Keratinocyte (primary cell): ENCODE data around the gene TAOK3. TPM values are rescaled to one million over a fixed set of nuclear protein-coding genes. Genes with fewer than 3 reads are reported as not detected.

Experiments used
- DNase-seq: peaks from one replicate; pipeline ENCODE4 v3.0.0-alpha.2; 2011; ENCODE audit warnings: low read depth, missing footprints, low spot score
- FAIRE-seq: peaks from 2 replicates; lab custom pipeline; 2011; peaks lifted over from hg19 to GRCh38; lab: Jason Lieb, UNC
- H2AFZ ChIP-seq: 2 replicates; pipeline ENCODE4 v1.6.0; 2012; ENCODE audit warnings: low read length, control low read depth, inconsistent platforms; ENCODE audit not compliant: control insufficient read depth
- H3K27ac ChIP-seq: 2 replicates; pipeline ENCODE4 v1.5.1; 2011; ENCODE audit warnings: low read length; ENCODE audit not compliant: control insufficient read depth, insufficient read depth
- H3K27me3 ChIP-seq: 3 replicates; pipeline ENCODE4 v1.6.0; 2011; ENCODE audit warnings: low read length; ENCODE audit not compliant: control insufficient read depth, insufficient read depth; ENCODE audit errors: extremely low read depth
- H3K36me3 ChIP-seq, 2 experiments: 2 replicates in 1 of 2; 3 replicates in 1 of 2; pipeline ENCODE4 v1.5.1; 2011; ENCODE audit warnings: low read length in 2 of 2, mild to moderate bottlenecking in 1 of 2; ENCODE audit not compliant: control insufficient read depth in 2 of 2, insufficient read depth in 2 of 2; ENCODE audit errors: extremely low read depth in 1 of 2
- H3K4me1 ChIP-seq: 3 replicates; pipeline ENCODE4 v1.5.1; 2011; ENCODE audit warnings: low read length; ENCODE audit not compliant: control insufficient read depth, insufficient read depth; ENCODE audit errors: extremely low read depth
- H3K4me2 ChIP-seq: 3 replicates; pipeline ENCODE4 v1.6.0; 2011; ENCODE audit warnings: low read depth, low read length; ENCODE audit not compliant: control insufficient read depth, insufficient read depth; ENCODE audit errors: extremely low read depth
- H3K4me3 ChIP-seq, 3 experiments: fragments of 200-600 bp in 1 of 3; sonication (generic) in 1 of 3; 2 replicates in 2 of 3; 3 replicates in 1 of 3; pipeline ENCODE4 v1.5.1; 2011 to 2016; ENCODE audit warnings: low read length in 3 of 3, mild to moderate bottlenecking in 3 of 3, control low read depth in 2 of 3, inconsistent platforms in 1 of 3, low read depth in 1 of 3, mixed read lengths in 1 of 3, mixed run types in 1 of 3, moderate library complexity in 1 of 3; ENCODE audit not compliant: control insufficient read depth in 2 of 3, insufficient read depth in 2 of 3; ENCODE audit errors: extremely low read depth in 1 of 3
- H3K79me2 ChIP-seq: 2 replicates; pipeline ENCODE4 v1.6.0; 2012; ENCODE audit warnings: low read length; ENCODE audit not compliant: control insufficient read depth, insufficient read depth
- H3K9ac ChIP-seq: 3 replicates; pipeline ENCODE4 v1.6.0; 2011; ENCODE audit warnings: low read length; ENCODE audit not compliant: control insufficient read depth, insufficient read depth; ENCODE audit errors: extremely low read depth
- H3K9me1 ChIP-seq: 3 replicates; pipeline ENCODE4 v1.6.0; 2011; ENCODE audit warnings: low read length; ENCODE audit not compliant: control insufficient read depth, insufficient read depth; ENCODE audit errors: extremely low read depth
- H3K9me3 ChIP-seq: 2 replicates; pipeline ENCODE4 v1.5.1; 2012; ENCODE audit warnings: low read depth, low read length; ENCODE audit not compliant: control insufficient read depth
- H4K20me1 ChIP-seq: 3 replicates; pipeline ENCODE4 v1.6.0; 2011; ENCODE audit warnings: low read length; ENCODE audit not compliant: control insufficient read depth, insufficient read depth; ENCODE audit errors: extremely low read depth
- CTCF ChIP-seq, 3 experiments: IDR thresholded peaks in 1 of 3; conservative IDR thresholded peaks in 1 of 3; optimal IDR thresholded peaks in 1 of 3; 2 replicates in 2 of 3; 3 replicates in 1 of 3; pipeline versions ENCODE3 to v1.5.1; 2011; ENCODE audit warnings: low read length in 3 of 3, mild to moderate bottlenecking in 3 of 3, moderate library complexity in 2 of 3, control low read depth in 1 of 3, inconsistent platforms in 1 of 3; ENCODE audit not compliant: insufficient read depth in 2 of 3; ENCODE audit errors: extremely low read depth in 1 of 3
- EZH2 ChIP-seq: IDR thresholded peaks from one replicate; pipeline ENCODE4 v1.6.1; 2012; ENCODE audit warnings: inconsistent platforms, mild to moderate bottlenecking, low read length, moderate library complexity
- dilution Hi-C: fragments of 300-500 bp; cut with MboI; formaldehyde crosslinking; loops from one replicate; pipeline ENCODE4 v1.7.0; 2020; ENCODE audit warnings: low sequenced_read_pairs; ENCODE audit not compliant: extremely low pct_ligation_motif_present
- polyA plus RNA-seq, 5 experiments: library from polyadenylated mRNA; depleted of rRNA in 3 of 5; stranded (reverse) in 3 of 5; stranded (forward) in 1 of 5; unstranded in 1 of 5; fragments of >200 nt; gene quantifications; 1 replicate in 1 of 5; 2 replicates in 3 of 5; 3 replicates in 1 of 5; pipeline versions ENCODE4 v1.2.1 to v1.2.3, GENCODE V29; 2011 to 2012; ENCODE audit warnings: missing spikeins in 2 of 5, low read depth in 1 of 5, low replicate concordance in 1 of 5

Gene TAOK3
- polyA plus RNA-seq, 1 donor (not counting 4 experiments of a cell fraction or from before 2014, with no cell fraction given) = 35.0 TPM

- FAIRE-seq (peak; percentile 63), DNase-seq (peak; percentile 60)
- Histone ChIP-seq H3K9ac (no peak overlapping the region), H3K4me1 (peaks cover 21% of the 10 kb centered on the region), H3K9me3 (no peaks in the 10 kb centered on the region), H3K27ac (no peak overlapping the region), H3K36me3 (no peaks in the 10 kb centered on the region), H3K79me2 (peaks cover 12% of the 10 kb centered on the region), H3K27me3 (no peaks in the 10 kb centered on the region), H3K4me3 (no peak overlapping the region), H3K4me2 (peak overlapping the region; percentile 13), H3K9me1 (no peaks in the 10 kb centered on the region), H4K20me1 (no peaks in the 10 kb centered on the region), H2AFZ (no peak overlapping the region)
- dilution Hi-C loops = no loop called here
- TF ChIP-seq EZH2 = no peak
- TF ChIP-seq CTCF (optimal IDR thresholded peaks at IDR 0.05 in 1 of 3, IDR thresholded peaks at IDR 0.05 in 1 of 3, conservative IDR thresholded peaks at IDR 0.05 in 1 of 3; ENCODE audit: extremely low read depth in 1 of 3, insufficient read depth in 2 of 3, low read length in 3 of 3) = no peak
These were observed 70.7 kb downstream of the TAOK3 start for GRCh38 chr12:118302053-118302452.

- H3K9me1 ChIP-seq = no peaks in the 10 kb centered on the region
- dilution Hi-C loops = no loop called here
- H2AFZ ChIP-seq = no peak overlapping the region
- H3K4me3 ChIP-seq = no peak overlapping the region
- no peaks in the 10 kb centered on the region for H4K20me1 ChIP-seq
- H3K79me2 ChIP-seq = peaks cover 12% of the 10 kb centered on the region
- H3K9ac ChIP-seq = no peak overlapping the region
- no peaks in the 10 kb centered on the region for H3K36me3 ChIP-seq
- H3K4me1 ChIP-seq = peaks cover 15% of the 10 kb centered on the region
- H3K9me3 ChIP-seq = no peaks in the 10 kb centered on the region
- no peaks in the 10 kb centered on the region for H3K27me3 ChIP-seq
- DNase-seq = no peak
- H3K4me2 ChIP-seq = no peak overlapping the region
- TF ChIP-seq EZH2 (no peak), CTCF (optimal IDR thresholded peaks at IDR 0.05 in 1 of 3, IDR thresholded peaks at IDR 0.05 in 1 of 3, conservative IDR thresholded peaks at IDR 0.05 in 1 of 3; ENCODE audit: extremely low read depth in 1 of 3, insufficient read depth in 2 of 3, low read length in 3 of 3) (no peak)
- FAIRE-seq = peak; percentile 32
- H3K27ac ChIP-seq = no peak overlapping the region
These were observed 72.8 kb downstream of the TAOK3 start for GRCh38 chr12:118299791-118300460.
